OCI-LY7 (cell line): ENCODE results near the gene TMEM181. TPM values are rescaled to one million over a fixed set of nuclear protein-coding genes. Genes with fewer than 3 reads are reported as not detected.

Source experiments
- BruUV-seq: library from RNA; stranded (reverse); fragments of 400-500 nt; replicated peaks from 2 replicates; lab custom pipeline; 2021; lab: Mats Ljungman, UMichigan
- CTCF ChIA-PET: fragments of 300-600 bp; sonication (Branson Sonifier 250); formaldehyde crosslinking; loops from one replicate; lab custom pipeline; 2022; ENCODE audit warnings: antibody characterized with exemption; ENCODE audit not compliant: unreplicated experiment; lab: Charles Lee
- POLR2A ChIA-PET: fragments of 300-600 bp; sonication (Branson Sonifier 250); formaldehyde crosslinking; loops from one replicate; lab custom pipeline; 2022; ENCODE audit warnings: antibody characterized with exemption; lab: Charles Lee
- DNase-seq: peaks from one replicate; pipeline ENCODE4 v3.0.0-alpha.2; 2015; ENCODE audit warnings: low spot score
- H2AFZ ChIP-seq: fragments of 200-600 bp; sonication (generic), shearing (Covaris generic); 2 replicates; pipeline ENCODE4 v1.6.1; 2014; ENCODE audit warnings: mild to moderate bottlenecking, antibody characterized with exemption, low read length, moderate library complexity
- H3K27ac ChIP-seq: fragments of 200-600 bp; sonication (generic); 2 replicates; pipeline ENCODE4 v1.5.1; 2014; ENCODE audit warnings: mixed run types, low read depth, mild to moderate bottlenecking, moderate library complexity, low read length, inconsistent platforms; ENCODE audit not compliant: poor library complexity, severe bottlenecking
- H3K36me3 ChIP-seq: fragments of 200-600 bp; sonication (generic); 2 replicates; pipeline ENCODE4 v1.6.1; 2014; ENCODE audit warnings: mild to moderate bottlenecking, antibody characterized with exemption, low read length, moderate library complexity, mixed read lengths; ENCODE audit not compliant: insufficient read depth
- H3K4me1 ChIP-seq: fragments of 200-600 bp; sonication (generic); 2 replicates; pipeline ENCODE4 v1.5.1; 2014; ENCODE audit warnings: mild to moderate bottlenecking, low read length; ENCODE audit not compliant: insufficient read depth, poor library complexity, severe bottlenecking
- H3K4me2 ChIP-seq: fragments of 200-600 bp; sonication (generic); 2 replicates; pipeline ENCODE4 v1.6.1; 2014; ENCODE audit warnings: mild to moderate bottlenecking, low read length
- H3K4me3 ChIP-seq: fragments of 200-600 bp; sonication (generic); 2 replicates; pipeline ENCODE4 v1.5.1; 2014; ENCODE audit warnings: mild to moderate bottlenecking, low read depth, low read length; ENCODE audit not compliant: poor library complexity, severe bottlenecking
- H3K79me2 ChIP-seq: fragments of 200-600 bp; sonication (generic); 2 replicates; pipeline ENCODE4 v1.6.1; 2016; ENCODE audit warnings: low read depth, mild to moderate bottlenecking, low read length, moderate library complexity, mixed read lengths; ENCODE audit not compliant: insufficient read depth
- H3K9me2 ChIP-seq: fragments of 200-600 bp; sonication (generic); 2 replicates; pipeline ENCODE4 v1.6.1; 2016; ENCODE audit warnings: mild to moderate bottlenecking, low read length, mixed read lengths; ENCODE audit not compliant: insufficient read depth
- H3K9me3 ChIP-seq: fragments of 200-600 bp; sonication (generic); 2 replicates; pipeline ENCODE4 v1.6.1; 2014; ENCODE audit warnings: mild to moderate bottlenecking, mixed run types, low read length, mixed read lengths
- H4K20me1 ChIP-seq: fragments of 200-600 bp; sonication (generic); 2 replicates; pipeline ENCODE4 v1.6.1; 2014; ENCODE audit warnings: mild to moderate bottlenecking, antibody characterized with exemption, low read length, moderate library complexity, mixed read lengths; ENCODE audit not compliant: insufficient read depth
- CTCF ChIP-seq: fragments of 200-600 bp; sonication (generic); conservative IDR thresholded peaks from 2 replicates; pipeline ENCODE4 v1.5.1; 2014; ENCODE audit warnings: mild to moderate bottlenecking, antibody characterized with exemption, low read length, moderate library complexity, mixed read lengths
- EZH2phosphoT487 ChIP-seq: fragments of 200-600 bp; sonication (generic); IDR thresholded peaks from 2 replicates; pipeline ENCODE4 v1.6.1; 2018; ENCODE audit warnings: low read depth, borderline replicate concordance, mild to moderate bottlenecking, mixed run types, antibody characterized with exemption, low read length, moderate library complexity, mixed read lengths
- intact Hi-C: fragments of 100-400 bp; cut with micrococcal nuclease; formaldehyde crosslinking; loops from one replicate; pipeline ENCODE4 v1.10.0; 2022; ENCODE audit not compliant: unreplicated experiment
- total RNA-seq, 2 experiments: library from RNA; depleted of rRNA in 1 of 2; stranded (reverse); fragments of >200 nt in 1 of 2; shearing (Covaris generic) in 1 of 2; gene quantifications; 2 replicates each; pipeline ENCODE4 v1.2.3, GENCODE V29; 2014 to 2022

Gene TMEM181
- total RNA-seq, 2 experiments from 2014 or later = 8.0 to 12.5 TPM

GRCh38 chr6:158643836-158644230 is 83.9 kb downstream of the TMEM181 start:
- H3K79me2 ChIP-seq = peaks cover 31% of the 10 kb centered on the region
- intact Hi-C loops = no loop called here
- H3K9me3 ChIP-seq = no peaks in the 10 kb centered on the region
- TF ChIP-seq CTCF = no peak
- TF ChIP-seq EZH2phosphoT487 = no peak
- peak overlapping the region; percentile 91 for H3K4me3 ChIP-seq
- POLR2A ChIA-PET = interaction anchor here (0.6 to 3.0 kb wide), 5 partner anchors 11 to 428 kb away, joined by 3 to 14 read pairs (median 3); no protein-coding TSS in a partner anchor
- H3K4me2 ChIP-seq = peak overlapping the region; percentile 96
- peak overlapping the region; percentile 31 for H3K27ac ChIP-seq
- CTCF ChIA-PET = interaction anchor here (0.6 to 1.4 kb wide), 2 partner anchors 48 to 423 kb away, joined by 3 to 5 read pairs; no protein-coding TSS in a partner anchor
- peaks cover 23% of the 10 kb centered on the region for H3K36me3 ChIP-seq
- no TSS peak for BruUV-seq
- peaks cover 18% of the 10 kb centered on the region for H3K4me1 ChIP-seq
- H2AFZ ChIP-seq = peak overlapping the region; percentile 91
- DNase-seq = peak; percentile 34
- no peaks in the 10 kb centered on the region for H3K9me2 ChIP-seq
- H4K20me1 ChIP-seq = no peaks in the 10 kb centered on the region

- Histone ChIP-seq H3K4me1 (peaks cover 18% of the 10 kb centered on the region), H3K36me3 (peaks cover 23% of the 10 kb centered on the region)
- POLR2A ChIA-PET = interaction anchor here (1.0 to 3.0 kb wide), 4 partner anchors 12 to 429 kb away, joined by 3 to 14 read pairs (median 4); no protein-coding TSS in a partner anchor
These were observed 84.6 kb downstream of the TMEM181 start, which contains the start of gene DYNLT1 for GRCh38 chr6:158644231-158645063. DYNLT1 (minus strand) TSS chr6:158644743; CDS start chr6:158644708, 35 bp downstream.

More at GRCh38 chr6:158644231-158645063, 84.6 kb downstream of the TMEM181 start, which contains the start of gene DYNLT1:
- no TSS peak for BruUV-seq
- Histone ChIP-seq H3K79me2 (peaks cover 31% of the 10 kb centered on the region), H3K4me3 (peak within 1 kb of the TSS; percentile 91), H3K4me2 (peak within 1 kb of the TSS; percentile 96), H3K27ac (peak within 1 kb of the TSS; percentile 31), H3K9me3 (no peaks in the 10 kb centered on the region), H4K20me1 (no peaks in the 10 kb centered on the region), H3K9me2 (no peaks in the 10 kb centered on the region), H2AFZ (peak within 1 kb of the TSS; percentile 91)
- intact Hi-C loops = no loop called here
- no peak for TF ChIP-seq EZH2phosphoT487
- no peak for TF ChIP-seq CTCF
- DNase-seq = peak; percentile 85
- CTCF ChIA-PET = interaction anchor here (0.6 to 1.4 kb wide), 2 partner anchors 47 to 423 kb away, joined by 3 to 5 read pairs; no protein-coding TSS in a partner anchor
